ENCODE measurements around the gene JPH3.
"Not testable (repeated sequence)": the region's sequence is repeated elsewhere in the genome, so short reads cannot be mapped to it uniquely, and the experiment has no call there.

The JPH3 gene

DNA sequence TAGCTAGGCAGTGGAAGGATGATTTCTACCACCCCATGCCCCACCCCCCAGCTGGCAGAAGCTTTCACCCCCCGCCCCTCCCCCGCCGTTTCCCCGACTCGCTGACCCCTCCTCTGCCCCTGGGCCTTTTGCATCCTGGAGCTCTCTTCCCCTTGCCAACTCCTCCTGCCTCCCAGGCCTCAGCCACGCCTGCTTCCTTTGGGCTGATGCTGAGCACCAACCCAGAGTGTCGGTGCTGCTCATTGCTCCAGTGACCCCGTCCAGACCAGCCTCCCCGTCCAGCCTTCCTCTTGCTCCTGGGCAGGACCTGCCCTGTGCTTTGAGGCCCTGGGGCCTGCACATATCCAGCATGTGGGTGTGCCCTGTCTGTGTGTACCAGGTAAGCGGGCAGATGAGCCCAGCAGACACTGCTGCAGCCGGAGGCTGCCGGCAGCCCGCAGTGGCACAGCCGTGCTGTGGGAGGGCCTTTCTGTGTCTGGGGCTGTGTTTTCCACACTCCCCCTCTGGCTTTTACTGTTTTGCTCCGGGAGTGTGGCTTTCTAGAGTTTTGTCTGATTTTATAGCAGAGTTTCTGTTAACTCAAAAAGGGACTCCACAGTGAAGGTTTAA, 72.9 kb downstream of the JPH3 start:
- Histone ChIP-seq H3K9me3 (ENCODE audit: control insufficient read depth, low read length) (no peaks in the 10 kb centered on the region), H3K4me1 (ENCODE audit: control insufficient read depth, insufficient read depth, low read length) (no peaks in the 10 kb centered on the region), H3K27me3 (replicated peaks; ENCODE audit: control insufficient read depth, insufficient read depth, low read length) (peaks cover 27% of the 10 kb centered on the region), H3K9ac (ENCODE audit: low read length) (no peak overlapping the region), H3K36me3 (ENCODE audit: control insufficient read depth, insufficient read depth, low read length, severe bottlenecking) (no peaks in the 10 kb centered on the region), H3K4me3 (ENCODE audit: low read length) (no peak overlapping the region)
- DNase-seq (ENCODE audit: low read depth), result no peak

DNA sequence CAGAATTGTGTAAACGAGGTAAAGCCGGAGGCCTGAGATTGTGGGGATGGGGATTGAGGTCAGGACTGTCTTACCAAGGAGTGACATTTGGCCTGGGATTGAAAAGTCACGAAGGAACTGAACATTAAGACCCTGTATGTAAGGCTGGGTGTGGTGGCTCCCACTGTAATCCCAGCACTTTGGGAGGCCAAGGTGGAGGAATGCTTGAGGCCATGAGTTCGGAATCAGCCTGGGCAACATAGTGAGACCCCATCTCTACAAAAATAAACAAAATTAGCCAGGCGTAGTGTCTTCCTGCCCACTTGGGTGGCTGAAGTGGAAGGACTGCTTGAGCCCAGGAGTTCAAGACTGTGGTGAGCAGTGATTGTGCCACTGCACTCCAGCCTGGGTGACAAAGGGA, 75.5 kb downstream of the JPH3 start:
- Histone ChIP-seq H3K4me3 (ENCODE audit: low read length) (no peak overlapping the region), H3K9ac (ENCODE audit: low read length) (no peak overlapping the region), H3K4me1 (ENCODE audit: control insufficient read depth, insufficient read depth, low read length) (peaks cover 9% of the 10 kb centered on the region), H3K27me3 (replicated peaks; ENCODE audit: control insufficient read depth, insufficient read depth, low read length) (peaks cover 23% of the 10 kb centered on the region), H3K36me3 (ENCODE audit: control insufficient read depth, insufficient read depth, low read length, severe bottlenecking) (no peaks in the 10 kb centered on the region), H3K9me3 (ENCODE audit: control insufficient read depth, low read length) (no peaks in the 10 kb centered on the region)
- DNase-seq (ENCODE audit: low read depth), result no peak

DNA sequence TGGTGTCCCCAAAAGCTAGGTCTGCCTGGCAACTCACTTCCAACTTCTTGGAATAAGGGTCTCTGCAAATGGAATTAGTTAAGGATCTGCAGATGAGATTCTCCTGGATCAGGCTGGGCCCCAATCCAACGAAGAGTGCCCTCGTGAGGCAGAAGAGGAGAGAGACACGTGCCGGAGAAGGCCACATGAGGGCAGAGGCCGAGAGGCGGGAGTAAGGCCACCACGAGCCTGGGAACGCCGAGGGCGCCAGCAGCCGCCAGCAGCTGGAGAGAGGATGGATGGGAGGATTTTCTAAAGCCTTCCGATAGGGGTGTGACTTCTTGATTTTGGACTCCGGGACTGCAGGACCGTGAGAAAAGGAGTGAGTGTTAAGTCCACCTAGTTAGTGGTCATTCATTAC, 76.3 kb downstream of the JPH3 start:
- Histone ChIP-seq H3K36me3 (ENCODE audit: control insufficient read depth, insufficient read depth, low read length, severe bottlenecking) (no peaks in the 10 kb centered on the region), H3K27me3 (replicated peaks; ENCODE audit: control insufficient read depth, insufficient read depth, low read length) (peaks cover 23% of the 10 kb centered on the region), H3K9me3 (ENCODE audit: control insufficient read depth, low read length) (no peaks in the 10 kb centered on the region), H3K9ac (ENCODE audit: low read length) (no peak overlapping the region), H3K4me3 (ENCODE audit: low read length) (no peak overlapping the region), H3K4me1 (ENCODE audit: control insufficient read depth, insufficient read depth, low read length) (peaks cover 9% of the 10 kb centered on the region)
- no peak for DNase-seq (ENCODE audit: low read depth)

DNA sequence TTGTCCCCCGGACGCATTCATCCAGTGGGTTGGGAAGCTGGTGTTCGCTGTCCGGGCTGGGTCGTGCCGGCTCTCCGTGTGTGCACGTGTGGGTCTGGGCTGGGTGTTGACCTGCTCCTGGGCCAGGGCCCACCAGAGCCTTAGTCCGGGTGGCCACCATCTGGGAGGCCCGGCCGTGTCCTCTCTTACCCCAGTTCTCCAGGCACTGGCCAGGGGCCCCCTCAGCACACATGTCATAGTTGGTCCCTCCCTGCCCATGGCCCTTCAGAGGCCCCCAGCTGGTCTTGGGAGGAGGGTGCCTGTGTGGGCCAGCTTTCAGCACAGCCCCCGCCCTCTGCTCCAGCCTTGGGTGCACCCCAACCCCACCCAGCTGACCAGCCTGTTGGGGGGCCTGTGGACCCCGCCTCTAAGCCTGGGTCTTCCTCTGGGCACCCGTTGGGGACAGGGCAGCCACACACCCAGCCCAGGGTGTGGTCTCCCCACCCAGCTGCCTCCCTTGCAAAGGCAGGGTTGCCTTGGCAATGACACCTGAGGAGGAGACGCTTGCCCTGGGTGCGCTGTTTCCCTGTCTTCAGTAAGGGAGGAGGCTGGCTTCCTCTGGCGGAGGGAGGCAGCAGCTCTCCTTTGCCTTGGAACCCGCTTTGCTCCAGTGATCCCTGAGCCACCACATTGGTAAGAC, 77.4 kb downstream of the JPH3 start:
- Histone ChIP-seq H3K27me3 (replicated peaks; ENCODE audit: control insufficient read depth, insufficient read depth, low read length) (peaks cover 23% of the 10 kb centered on the region), H3K4me3 (ENCODE audit: low read length) (no peak overlapping the region), H3K36me3 (ENCODE audit: control insufficient read depth, insufficient read depth, low read length, severe bottlenecking) (no peaks in the 10 kb centered on the region), H3K9me3 (ENCODE audit: control insufficient read depth, low read length) (no peaks in the 10 kb centered on the region), H3K4me1 (ENCODE audit: control insufficient read depth, insufficient read depth, low read length) (peaks cover 9% of the 10 kb centered on the region), H3K9ac (ENCODE audit: low read length) (no peak overlapping the region)
- no peak for DNase-seq (ENCODE audit: low read depth)

- Histone ChIP-seq H3K27me3 (replicated peaks; ENCODE audit: control insufficient read depth, insufficient read depth, low read length) (peaks cover 26% of the 10 kb centered on the region), H3K9ac (ENCODE audit: low read length) (no peak overlapping the region), H3K4me1 (ENCODE audit: control insufficient read depth, insufficient read depth, low read length) (peaks cover 9% of the 10 kb centered on the region), H3K9me3 (ENCODE audit: control insufficient read depth, low read length) (no peaks in the 10 kb centered on the region), H3K36me3 (ENCODE audit: control insufficient read depth, insufficient read depth, low read length, severe bottlenecking) (no peaks in the 10 kb centered on the region), H3K4me3 (ENCODE audit: low read length) (no peak overlapping the region)
- no peak for DNase-seq (ENCODE audit: low read depth)
Measured at GRCh38 chr16:87680272-87680644, 78.0 kb downstream of the JPH3 start.

- peaks cover 29% of the 10 kb centered on the region for H3K27me3 ChIP-seq (replicated peaks; ENCODE audit: control insufficient read depth, insufficient read depth, low read length)
- not testable (repeated sequence) for H3K9me3 ChIP-seq (ENCODE audit: control insufficient read depth, low read length); H3K4me1 ChIP-seq (ENCODE audit: control insufficient read depth, insufficient read depth, low read length); DNase-seq (ENCODE audit: low read depth); H3K4me3 ChIP-seq (ENCODE audit: low read length); H3K36me3 ChIP-seq (ENCODE audit: control insufficient read depth, insufficient read depth, low read length, severe bottlenecking); H3K9ac ChIP-seq (ENCODE audit: low read length)
Measured at GRCh38 chr16:87681051-87681602, 78.8 kb downstream of the JPH3 start.

- Histone ChIP-seq H3K36me3 (ENCODE audit: control insufficient read depth, insufficient read depth, low read length, severe bottlenecking) (no peaks in the 10 kb centered on the region), H3K9me3 (ENCODE audit: control insufficient read depth, low read length) (no peaks in the 10 kb centered on the region), H3K27me3 (replicated peaks; ENCODE audit: control insufficient read depth, insufficient read depth, low read length) (peaks cover 32% of the 10 kb centered on the region), H3K4me1 (ENCODE audit: control insufficient read depth, insufficient read depth, low read length) (peaks cover 9% of the 10 kb centered on the region), H3K9ac (ENCODE audit: low read length) (no peak overlapping the region), H3K4me3 (ENCODE audit: low read length) (no peak overlapping the region)
- DNase-seq (ENCODE audit: low read depth), result peak; percentile 77
Measured at GRCh38 chr16:87681981-87682570, 79.8 kb downstream of the JPH3 start.

- H3K9ac ChIP-seq (ENCODE audit: low read length), result no peak overlapping the region
Measured at GRCh38 chr16:87682852-87683399, 80.6 kb downstream of the JPH3 start.

GRCh38 chr16:87684106-87684677, 81.9 kb downstream of the JPH3 start:
- DNase-seq (ENCODE audit: low read depth), result no peak
- H3K9me3 ChIP-seq (ENCODE audit: control insufficient read depth, low read length), result no peaks in the 10 kb centered on the region
- no peaks in the 10 kb centered on the region for H3K36me3 ChIP-seq (ENCODE audit: control insufficient read depth, insufficient read depth, low read length, severe bottlenecking)
- peaks cover 32% of the 10 kb centered on the region for H3K27me3 ChIP-seq (replicated peaks; ENCODE audit: control insufficient read depth, insufficient read depth, low read length)
- no peak overlapping the region for H3K9ac ChIP-seq (ENCODE audit: low read length)
- no peak overlapping the region for H3K4me3 ChIP-seq (ENCODE audit: low read length)
- H3K4me1 ChIP-seq (ENCODE audit: control insufficient read depth, insufficient read depth, low read length), result peaks cover 9% of the 10 kb centered on the region

More at GRCh38 chr16:87682852-87683399, 80.6 kb downstream of the JPH3 start:
- Histone ChIP-seq H3K36me3 (ENCODE audit: control insufficient read depth, insufficient read depth, low read length, severe bottlenecking) (no peaks in the 10 kb centered on the region), H3K27me3 (replicated peaks; ENCODE audit: control insufficient read depth, insufficient read depth, low read length) (peaks cover 33% of the 10 kb centered on the region), H3K4me3 (ENCODE audit: low read length) (no peak overlapping the region), H3K4me1 (ENCODE audit: control insufficient read depth, insufficient read depth, low read length) (peaks cover 9% of the 10 kb centered on the region), H3K9me3 (ENCODE audit: control insufficient read depth, low read length) (no peaks in the 10 kb centered on the region)
- DNase-seq (ENCODE audit: low read depth), result no peak

- H3K4me3 ChIP-seq (ENCODE audit: low read length), result no peak overlapping the region
- H3K9ac ChIP-seq (ENCODE audit: low read length), result no peak overlapping the region
- no peaks in the 10 kb centered on the region for H3K36me3 ChIP-seq (ENCODE audit: control insufficient read depth, insufficient read depth, low read length, severe bottlenecking)
- H3K4me1 ChIP-seq (ENCODE audit: control insufficient read depth, insufficient read depth, low read length), result peaks cover 9% of the 10 kb centered on the region
- no peak for DNase-seq (ENCODE audit: low read depth)
- peaks cover 34% of the 10 kb centered on the region for H3K27me3 ChIP-seq (replicated peaks; ENCODE audit: control insufficient read depth, insufficient read depth, low read length)
- H3K9me3 ChIP-seq (ENCODE audit: control insufficient read depth, low read length), result no peaks in the 10 kb centered on the region
Measured at GRCh38 chr16:87684711-87685404, 82.5 kb downstream of the JPH3 start.

DNA sequence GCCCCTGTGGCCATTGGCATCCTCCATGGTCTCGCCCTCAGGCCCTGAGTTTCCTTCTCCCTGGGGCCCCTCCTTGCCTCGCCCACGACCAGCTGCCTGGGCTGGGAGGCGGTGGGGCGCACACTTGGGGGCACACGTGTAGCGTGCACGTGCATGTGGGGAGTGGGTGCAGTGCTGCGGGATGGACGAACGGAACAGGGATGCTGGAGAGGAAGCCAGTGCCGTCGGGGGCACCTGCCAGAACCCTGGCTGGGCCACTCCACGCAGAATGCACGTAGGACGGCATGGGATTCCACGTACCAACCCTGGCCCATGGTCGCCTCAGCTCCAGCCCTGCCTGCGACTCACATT, 83.1 kb downstream of the JPH3 start:
- Histone ChIP-seq H3K4me1 (ENCODE audit: control insufficient read depth, insufficient read depth, low read length) (peaks cover 9% of the 10 kb centered on the region), H3K9ac (ENCODE audit: low read length) (no peak overlapping the region), H3K36me3 (ENCODE audit: control insufficient read depth, insufficient read depth, low read length, severe bottlenecking) (no peaks in the 10 kb centered on the region), H3K4me3 (ENCODE audit: low read length) (no peak overlapping the region), H3K9me3 (ENCODE audit: control insufficient read depth, low read length) (no peaks in the 10 kb centered on the region), H3K27me3 (replicated peaks; ENCODE audit: control insufficient read depth, insufficient read depth, low read length) (peaks cover 31% of the 10 kb centered on the region)
- DNase-seq (ENCODE audit: low read depth), result no peak

Data from adipocyte (in vitro differentiated cells).